Stimulated activated CD4-positive, alpha-beta T cell treated with anti-CD3 and anti-CD28 coated beads, Interleukin-2, amount 100 ng/mL, for 24 hours (primary cell): ENCODE measurements around the gene KRTAP6-3.

Source experiments
- DNase-seq, 2 donors: peaks; one replicate each; pipeline ENCODE4 v3.0.0-alpha.2; 2020

KRTAP6-3 gene, protein sequence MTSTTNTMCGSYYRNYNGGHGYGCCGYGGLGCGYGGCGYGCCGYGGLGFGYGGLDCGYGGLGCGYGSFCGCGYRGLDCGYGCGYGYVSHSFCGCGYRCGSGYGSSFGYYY

DNA sequence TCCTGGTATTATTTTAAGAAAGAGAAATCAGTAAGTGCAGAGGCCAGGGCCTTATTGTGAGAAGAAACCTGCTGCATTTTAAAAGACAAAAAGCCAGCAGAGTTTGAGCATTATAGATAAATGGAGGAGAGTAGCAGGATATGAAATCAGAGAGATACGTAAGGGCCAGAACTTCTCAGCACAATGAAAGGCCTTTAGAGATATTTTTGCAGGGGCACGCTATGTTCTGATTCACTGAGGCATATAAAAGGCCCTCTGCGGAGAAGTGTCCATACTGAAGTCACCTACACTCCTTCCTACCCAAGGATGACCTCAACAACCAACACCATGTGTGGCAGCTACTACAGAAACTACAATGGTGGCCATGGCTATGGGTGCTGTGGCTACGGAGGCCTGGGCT, at the start of gene KRTAP6-3:
Gene KRTAP6-3, plus strand, starts transcription at position 301 of the 400 bp plus-strand sequence. Its CDS starts 6 bp downstream, at position 307.
- DNase-seq = no peak

DNA sequence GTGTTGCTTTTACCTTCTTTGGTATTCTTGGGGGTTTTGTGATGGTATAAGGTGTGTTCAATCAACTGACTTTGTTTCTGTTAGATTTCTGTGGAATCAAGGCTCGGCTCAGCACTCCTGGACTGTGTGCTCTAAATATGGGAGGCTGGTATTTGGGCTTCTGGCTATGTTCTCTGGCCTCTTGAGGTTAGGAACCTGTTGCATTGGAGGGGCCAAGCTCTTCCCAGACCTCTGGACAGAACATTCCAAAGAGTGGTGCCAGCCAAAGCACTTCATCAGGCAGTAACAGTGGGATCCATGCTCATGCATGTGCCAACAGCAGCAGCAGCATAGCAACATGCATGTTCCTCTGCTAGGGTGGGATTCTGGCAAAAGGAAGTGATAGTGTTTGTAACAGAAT, 39.5 kb upstream of the KRTAP6-3 start:
- DNase-seq = no peak

DNA sequence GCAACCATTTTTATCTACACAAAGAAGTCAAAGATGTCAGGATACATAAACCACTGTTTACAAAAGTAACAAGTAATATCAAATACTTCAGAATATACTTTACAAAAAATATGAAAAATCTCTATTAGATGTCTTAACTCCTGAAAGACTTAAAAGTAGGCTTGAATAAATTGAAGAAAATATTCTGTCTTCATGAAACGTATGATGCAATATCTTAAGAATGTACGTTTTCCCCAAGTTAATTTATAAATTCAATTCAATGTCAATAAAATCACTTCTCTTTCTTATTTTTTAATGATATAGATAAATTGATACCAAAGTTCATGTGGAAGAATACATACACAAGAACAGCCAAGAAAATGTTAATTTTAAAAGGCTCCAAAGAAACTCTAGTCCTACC, 37.1 kb upstream of the KRTAP6-3 start:
- no peak for DNase-seq

DNA sequence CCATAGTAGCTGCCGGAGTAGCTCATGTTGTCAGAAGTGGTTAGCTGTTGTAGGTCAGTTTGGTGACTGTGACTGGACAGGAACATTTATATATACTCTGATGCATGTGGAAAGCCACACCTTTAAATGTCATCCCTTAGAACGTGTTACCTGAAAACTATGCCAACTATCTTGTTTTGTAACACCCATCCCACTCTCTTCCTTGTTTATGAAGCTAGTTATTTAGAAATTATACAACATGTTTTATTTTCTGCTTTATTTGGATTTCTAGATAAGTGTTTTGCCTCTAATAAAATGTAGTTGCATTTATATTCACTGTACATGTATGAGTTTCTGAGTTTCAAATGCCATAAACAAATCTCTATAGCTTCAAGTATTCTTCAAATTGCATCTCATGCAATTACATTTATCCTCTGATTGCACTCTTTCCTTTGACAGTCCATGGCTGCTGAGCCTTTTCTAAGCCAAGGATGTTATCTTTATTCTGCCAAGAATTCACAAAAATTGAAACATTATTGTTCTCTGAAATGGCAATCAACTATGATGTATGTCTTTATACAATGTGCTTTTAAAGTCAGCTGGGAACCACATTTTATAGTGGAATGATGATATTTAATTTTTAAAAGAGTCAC, 30.9 kb upstream of the KRTAP6-3 start, which contains the start of gene KRTAP19-7:
Gene KRTAP19-7, minus strand, starts transcription at position 51 of the 632 bp plus-strand sequence. Its CDS starts 25 bp downstream, at position 26.
- no peak for DNase-seq

DNA sequence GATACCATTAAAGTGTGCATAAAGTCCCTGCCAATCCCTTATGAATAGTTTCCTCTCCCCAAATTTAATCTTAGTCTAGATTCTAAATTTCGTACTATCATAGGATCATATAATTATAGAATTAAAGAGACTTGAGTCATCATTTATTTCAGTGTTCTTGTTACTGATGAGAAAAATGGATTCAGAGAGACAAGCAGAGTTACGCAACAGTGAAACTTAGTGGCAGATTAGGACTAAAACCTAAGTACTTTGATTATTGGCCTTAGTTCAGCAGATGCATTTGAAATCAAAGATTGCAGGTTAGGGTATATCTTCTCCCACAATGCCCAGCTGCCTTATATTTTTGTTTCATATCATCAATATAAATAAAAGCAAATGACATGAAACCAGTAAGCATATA, 30.3 kb upstream of the KRTAP6-3 start:
- DNase-seq = no peak

DNA sequence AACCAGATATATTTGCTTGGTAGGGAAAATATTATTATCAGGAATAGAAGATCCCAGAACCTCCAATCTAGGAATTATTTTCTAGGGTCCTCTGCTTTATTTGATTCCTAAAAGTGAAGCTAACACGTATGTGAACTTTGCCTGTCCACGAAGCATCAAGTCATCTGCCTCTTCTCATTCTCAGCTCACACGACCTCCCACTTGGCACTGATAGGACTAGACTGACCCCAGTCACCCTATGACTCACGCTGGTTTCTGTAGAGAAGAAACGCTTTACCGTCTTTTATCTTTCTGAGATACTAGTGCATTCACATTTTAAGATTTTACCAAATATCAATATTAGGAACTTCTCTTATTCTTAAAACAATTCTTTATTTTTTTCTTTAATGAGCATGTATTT, 29.2 kb upstream of the KRTAP6-3 start:
- DNase-seq = no peak

DNA sequence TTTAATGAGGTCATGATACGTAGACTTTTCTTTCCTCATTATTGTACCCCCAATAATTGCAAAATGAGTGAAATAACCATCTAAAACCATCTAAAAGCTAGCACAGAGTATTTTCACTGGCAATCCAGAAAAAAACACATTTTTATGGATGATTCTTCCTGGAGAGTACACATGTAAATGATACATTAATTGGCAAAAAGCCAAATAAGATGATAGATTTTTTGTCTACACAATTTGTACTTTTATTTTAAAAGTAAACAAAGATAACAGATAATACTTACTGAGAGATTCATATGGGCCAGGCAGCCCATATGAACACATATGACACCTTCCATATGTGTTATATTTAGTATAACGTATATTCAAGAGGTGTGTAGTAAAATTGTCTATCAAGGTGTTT, 28.6 kb upstream of the KRTAP6-3 start:
- no peak for DNase-seq

DNA sequence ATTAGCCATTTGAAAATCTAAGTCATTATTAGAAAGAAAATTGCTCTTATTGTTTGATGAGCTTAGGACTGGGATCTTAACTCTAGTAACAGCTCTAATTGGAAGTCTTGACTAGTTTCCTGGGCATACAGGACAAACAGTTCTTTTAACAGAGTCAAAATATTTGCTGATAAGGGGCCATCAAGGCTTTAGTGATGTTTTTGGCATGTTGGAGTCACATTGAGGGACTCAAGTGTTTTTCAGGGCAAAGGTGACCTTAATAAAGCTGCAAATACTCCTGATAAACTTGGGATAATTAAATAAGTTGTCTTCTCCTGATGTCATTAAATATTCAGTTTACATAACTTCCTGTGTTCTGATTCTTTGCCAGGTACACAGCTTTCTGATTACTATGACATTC, 24.6 kb upstream of the KRTAP6-3 start:
- DNase-seq = no peak

DNA sequence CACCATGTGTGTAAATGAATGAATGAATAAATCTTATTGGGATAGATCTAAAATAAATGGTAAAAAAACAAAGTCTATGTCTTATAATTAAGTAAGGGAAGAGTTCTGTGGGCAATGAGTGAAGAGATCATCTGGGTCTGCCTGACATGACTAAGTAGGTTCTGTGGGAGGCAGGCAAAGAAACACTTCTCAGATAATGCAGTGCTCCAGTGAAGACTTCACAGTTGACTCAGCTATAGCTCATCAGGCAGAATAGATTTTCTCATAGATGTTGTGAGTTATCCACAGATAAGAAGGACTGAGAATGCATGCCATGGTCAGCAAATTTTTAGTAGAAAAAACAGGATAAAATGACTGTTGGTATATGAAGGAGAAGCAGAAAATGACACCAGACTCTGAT, 14.5 kb upstream of the KRTAP6-3 start:
- DNase-seq = no peak

DNA sequence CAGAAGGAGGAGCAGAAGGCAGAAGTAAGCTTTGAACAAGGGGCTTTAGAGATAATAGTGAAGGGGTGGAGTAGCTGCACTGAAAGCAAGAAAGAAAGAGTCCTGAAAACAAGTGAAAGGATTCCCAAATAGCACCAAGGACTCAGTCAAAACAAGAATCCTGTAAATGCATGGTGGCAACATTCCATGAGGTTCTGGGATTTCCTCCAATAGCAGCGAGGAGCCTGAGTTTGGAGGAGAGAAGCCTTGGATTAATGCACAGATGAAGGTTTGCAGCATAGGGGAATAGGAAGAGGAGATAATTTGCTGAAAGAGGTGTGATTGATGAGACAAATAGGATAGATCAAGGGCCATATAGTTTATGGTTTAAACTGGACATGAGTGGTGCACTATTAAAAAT, 12.9 kb upstream of the KRTAP6-3 start:
- DNase-seq = no peak

DNA sequence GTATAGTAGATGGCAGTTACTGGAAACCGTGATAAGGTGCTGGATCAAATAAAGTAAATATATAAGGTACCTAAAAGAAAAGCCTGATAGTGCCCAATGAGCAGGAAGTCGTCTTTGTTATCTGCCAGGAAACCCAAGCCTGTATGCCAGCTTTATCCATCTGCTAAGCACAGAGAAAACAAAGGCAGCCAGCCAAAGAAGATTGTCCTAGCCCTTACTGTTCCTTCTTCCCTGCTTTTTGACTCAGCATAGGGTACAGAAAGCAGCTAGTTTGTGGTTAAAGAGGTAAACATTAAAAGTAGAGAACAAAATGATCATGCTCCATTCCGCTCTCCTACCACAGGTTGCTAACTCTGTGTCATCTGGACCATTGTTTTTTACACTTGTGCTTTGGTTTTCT, 12.1 kb upstream of the KRTAP6-3 start:
- DNase-seq = no peak

DNA sequence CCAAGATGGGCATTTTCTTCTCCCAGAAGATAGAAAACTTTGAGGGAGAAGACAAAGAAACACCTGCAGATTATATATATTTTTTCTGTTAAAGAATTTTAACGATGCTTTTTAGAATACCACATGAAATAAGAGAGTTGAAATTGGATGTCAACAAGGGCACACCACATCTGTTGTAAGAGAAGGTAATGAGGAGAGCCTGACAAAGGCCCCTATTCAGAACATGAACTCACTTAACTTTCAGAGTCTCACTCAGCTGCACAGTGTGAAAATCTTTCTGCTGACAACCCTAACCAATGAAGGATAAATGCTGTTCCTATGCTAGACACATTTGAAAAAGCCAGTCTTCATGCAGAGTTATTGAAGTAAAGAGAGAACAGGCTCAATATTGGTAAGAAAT, 9.4 kb upstream of the KRTAP6-3 start:
- no peak for DNase-seq

DNA sequence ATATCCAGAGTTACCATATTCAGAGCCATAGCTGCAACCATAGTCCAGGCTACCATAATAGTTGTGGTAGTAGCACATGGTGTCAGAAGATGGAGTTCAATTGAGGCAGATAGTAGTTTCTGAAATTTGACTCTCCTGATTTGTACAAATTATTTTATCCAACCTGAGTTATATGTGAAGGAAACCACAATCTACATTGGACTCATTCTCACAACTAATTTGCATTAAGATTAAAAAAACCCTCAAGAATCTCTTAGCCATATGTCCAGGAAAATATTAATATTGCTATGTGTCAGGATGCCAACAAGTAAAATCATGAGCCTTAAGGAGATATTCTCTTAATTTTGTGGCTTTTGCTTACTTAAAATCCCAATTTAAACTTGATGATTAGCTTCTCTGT, 1.9 kb upstream of the KRTAP6-3 start, which contains the start of gene KRTAP22-2:
Gene KRTAP22-2, minus strand, starts transcription at position 101 of the 400 bp plus-strand sequence.
- DNase-seq = no peak

DNA sequence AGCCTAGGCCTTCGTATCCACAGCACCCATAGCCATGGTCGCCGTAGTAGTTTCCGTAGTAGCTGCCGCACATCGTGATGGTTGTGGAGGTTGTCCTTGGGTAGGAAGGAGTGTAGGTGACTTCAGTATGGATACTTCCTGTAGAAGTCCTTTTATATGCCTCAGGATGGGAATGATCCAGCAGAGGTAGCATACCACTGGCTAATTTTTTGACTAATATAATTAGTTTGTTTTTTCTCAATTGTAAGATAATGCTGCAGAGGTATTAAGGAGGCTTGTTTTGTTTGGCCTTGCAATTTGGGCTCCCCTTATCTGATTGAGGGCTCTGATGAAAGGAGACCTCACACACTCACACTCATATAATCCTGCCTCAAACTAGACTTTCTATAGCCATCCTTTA, 6.6 kb downstream of the KRTAP6-3 start, which contains the start of gene KRTAP6-2:
Gene KRTAP6-2, minus strand, starts transcription at position 101 of the 400 bp plus-strand sequence. Its CDS starts 28 bp downstream, at position 73.
- no peak for DNase-seq

DNA sequence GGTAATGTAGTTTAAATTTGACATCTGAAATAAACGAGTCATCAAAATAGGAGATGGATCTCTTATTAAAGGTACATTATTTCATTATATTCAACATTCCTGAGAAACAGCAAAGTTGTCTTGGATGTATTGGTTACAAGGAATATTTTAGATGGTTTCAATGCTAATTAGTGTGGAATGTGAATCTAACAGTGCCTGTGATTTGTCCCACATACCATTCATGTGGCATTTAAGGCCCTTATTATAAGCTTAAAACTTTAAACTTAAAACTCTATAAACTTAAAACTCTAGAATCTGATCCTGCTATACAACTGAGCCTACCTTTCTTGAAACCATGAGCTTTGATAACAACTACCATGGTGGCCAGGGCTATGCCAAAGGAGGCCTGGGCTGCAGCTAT, 8.5 kb downstream of the KRTAP6-3 start, which contains the start of gene KRTAP22-1:
Gene KRTAP22-1, plus strand, starts transcription at position 301 of the 400 bp plus-strand sequence.
- no peak for DNase-seq

DNA sequence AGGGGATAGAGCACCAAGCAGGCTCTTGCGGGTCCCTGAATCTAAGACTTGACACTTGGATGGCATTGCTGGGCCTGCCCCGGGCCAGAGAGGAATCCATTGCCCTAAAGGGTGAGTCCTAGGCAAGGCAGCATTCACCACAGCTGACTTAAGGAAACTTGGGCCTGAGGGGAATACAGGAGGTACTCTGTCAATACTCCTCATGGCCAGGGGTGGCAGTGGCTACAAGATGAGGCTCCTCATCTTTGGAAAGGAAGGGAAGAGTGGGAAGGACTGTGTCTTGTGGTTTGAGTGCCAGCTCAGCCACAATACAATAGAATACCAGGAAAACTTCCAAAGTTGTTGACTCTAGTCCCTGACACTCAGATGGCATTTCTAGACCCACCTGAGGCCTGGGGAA, 13.7 kb downstream of the KRTAP6-3 start:
- DNase-seq = no peak

DNA sequence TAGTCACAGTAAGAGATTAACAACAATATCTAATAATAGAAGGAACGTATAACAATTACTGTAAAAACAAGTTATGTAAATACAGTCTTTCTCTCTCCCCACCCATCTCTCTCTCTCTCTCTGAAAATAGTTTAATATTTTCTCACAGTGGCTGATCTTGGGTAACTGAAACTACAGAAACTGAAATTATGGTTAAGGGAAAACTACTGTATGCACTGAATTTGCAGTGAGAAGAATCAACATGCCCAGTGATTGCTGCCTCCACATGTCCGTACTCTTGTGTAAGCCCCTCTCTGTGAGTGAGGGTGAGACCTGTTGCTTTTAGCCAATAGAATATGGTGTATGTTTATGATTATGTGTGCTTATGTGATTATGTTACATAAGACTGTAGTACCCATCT, 19.9 kb downstream of the KRTAP6-3 start:
- no peak for DNase-seq

DNA sequence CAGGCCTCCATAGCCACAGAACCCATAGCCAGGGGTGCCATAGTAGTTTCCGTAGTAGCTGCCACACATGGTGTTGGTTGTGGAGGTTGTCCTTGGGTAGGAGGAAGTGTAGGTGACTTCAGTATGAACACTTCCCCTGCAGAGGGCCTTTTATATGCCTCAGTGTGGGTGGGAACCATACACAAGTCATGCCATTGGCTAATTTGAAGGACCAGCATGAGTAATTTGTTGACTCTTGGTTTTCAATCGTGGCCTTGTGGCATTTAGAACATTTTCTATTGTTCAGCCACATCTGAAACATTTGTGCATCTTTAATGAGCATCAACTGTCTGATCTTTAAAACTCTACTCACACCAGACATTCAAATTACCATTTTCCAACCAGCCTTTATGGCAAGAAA, 21.6 kb downstream of the KRTAP6-3 start, which contains the start of gene KRTAP6-1:
Gene KRTAP6-1, minus strand, starts transcription at position 95 of the 400 bp plus-strand sequence. Its CDS starts 26 bp downstream, at position 69.
- DNase-seq = no peak

DNA sequence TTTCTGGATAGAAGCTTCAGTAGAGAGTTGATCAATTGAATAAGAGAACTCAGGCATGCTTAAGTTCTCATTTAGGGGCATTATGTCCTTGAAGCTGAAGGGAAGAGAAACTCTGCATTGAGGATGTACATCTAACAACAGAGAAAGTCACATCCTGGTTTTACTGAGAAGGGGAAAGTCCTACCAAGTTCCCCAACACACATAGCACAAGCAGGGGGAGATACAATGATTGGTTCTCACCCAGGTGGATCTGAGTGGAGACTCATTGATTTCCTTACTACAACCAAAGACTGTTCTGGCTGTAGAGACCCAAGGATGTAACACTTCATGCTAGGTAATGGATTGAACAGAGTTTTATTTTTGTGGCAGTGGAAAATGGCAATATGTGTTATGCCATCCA, 23.0 kb downstream of the KRTAP6-3 start:
- DNase-seq = no peak

DNA sequence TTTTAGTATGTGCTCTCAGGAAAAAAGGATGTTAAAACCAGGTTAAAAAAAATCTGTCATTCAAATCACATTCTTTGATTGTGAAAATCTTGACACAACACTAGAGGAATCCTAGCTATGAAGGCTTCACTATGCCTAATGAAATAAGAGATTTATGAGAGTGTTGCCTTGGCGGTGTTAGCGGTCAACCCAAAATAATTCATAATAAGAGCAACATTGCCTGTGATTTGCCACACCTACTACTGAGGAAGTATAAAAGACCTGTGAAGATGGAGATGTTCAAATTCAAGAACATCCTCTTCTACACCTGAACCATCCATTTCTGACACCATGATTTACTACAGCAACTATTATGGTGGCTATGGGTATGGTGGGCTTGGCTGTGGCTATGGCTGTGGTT, 23.9 kb downstream of the KRTAP6-3 start, which contains the start of gene KRTAP20-1:
Gene KRTAP20-1, plus strand, starts transcription at position 301 of the 400 bp plus-strand sequence. Its CDS starts 30 bp downstream, at position 331.
- DNase-seq = no peak

DNA sequence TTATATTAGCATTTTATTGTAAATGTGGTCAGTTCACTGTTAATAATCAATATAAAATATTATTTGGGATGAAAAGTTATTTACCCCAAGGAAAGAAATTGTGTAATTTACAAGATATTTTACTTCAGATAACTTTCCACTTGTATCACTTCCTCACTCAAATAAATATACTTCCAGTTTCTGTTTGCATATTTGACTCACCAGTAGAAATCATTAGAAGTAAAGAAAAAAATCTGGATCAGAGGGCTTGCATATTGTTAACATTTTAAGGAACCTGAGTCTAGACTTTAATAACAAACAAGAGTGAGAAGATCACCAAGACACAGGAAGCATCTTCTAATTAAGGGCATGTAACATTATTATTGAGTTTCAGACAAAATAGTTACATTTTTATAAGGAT, 27.8 kb downstream of the KRTAP6-3 start:
- DNase-seq = no peak

DNA sequence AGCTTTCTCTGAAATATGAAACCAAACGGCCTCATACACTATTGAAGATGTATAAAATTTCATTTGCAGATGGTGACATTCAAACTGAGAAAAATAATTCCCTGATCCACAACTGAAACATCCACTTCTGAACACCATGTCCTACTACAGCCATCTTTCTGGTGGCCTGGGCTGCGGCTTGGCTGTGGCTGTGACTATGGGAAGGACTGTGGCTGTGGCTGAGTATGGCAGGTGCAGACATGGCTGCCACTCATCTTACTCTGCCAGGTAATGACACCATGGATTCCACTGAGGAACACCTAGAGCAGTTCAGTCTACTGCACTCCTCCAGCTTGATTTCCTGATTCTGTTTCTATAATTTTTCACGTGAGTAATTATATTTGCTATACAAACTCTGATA, 28.3 kb downstream of the KRTAP6-3 start, which contains the start of gene KRTAP20-4:
Gene KRTAP20-4, plus strand, starts transcription at position 106 of the 400 bp plus-strand sequence.
- no peak for DNase-seq

DNA sequence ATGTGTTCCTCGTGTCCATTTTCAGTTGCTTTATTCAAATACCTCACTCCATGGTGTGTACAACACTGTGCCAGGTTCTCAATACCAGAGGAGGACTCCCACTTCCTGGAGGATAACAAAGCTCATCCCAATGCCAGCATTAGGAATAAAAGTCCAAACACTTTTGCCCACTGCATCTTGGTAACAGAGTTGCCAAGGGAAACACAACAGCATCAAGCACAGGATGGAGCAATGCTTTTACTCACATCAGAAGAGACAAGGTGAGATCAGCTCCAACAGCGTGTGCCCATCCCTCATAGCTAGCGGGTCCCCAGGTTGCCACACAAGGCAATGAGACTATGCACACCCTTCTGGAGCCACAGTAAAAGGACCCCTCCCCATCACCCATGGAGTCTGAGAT, 31.1 kb downstream of the KRTAP6-3 start:
- DNase-seq = no peak

DNA sequence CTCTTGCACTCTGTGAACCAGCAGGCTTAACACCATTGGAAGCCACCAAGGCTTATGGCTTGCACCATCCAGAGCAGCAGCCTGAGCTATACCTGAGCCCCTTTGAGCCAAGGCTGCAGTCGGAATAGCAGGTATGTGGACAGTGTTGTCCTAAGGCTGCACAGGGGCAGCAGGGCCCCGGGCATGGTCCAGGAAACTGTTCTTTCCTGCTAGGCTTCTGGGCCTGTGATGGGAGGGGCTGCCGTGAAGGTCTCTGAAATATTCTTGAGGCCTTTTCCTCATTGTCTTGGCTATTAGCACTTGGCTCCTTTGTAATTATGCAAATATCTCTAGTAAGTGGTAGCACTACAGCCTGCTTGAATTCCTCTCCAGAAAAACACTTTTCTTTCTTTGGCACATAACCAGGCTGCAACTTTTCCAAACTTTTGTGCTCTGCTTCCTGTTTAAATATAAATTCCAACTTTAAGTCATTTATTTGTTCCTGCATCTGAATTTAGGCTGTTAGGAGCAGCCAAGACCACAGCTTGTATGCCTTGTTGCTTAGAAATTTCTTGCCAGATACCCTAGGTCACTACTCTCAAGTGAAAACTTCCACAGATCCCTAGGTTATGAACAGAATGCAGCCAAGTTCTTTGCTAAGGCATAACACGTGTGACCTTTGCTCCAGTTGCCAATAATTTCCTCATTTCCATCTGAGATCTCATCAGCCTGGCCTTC, 33.4 kb downstream of the KRTAP6-3 start:
- no peak for DNase-seq
